HFF-Myc (cell line): ENCODE data around the gene FOXK2.

Source experiments
- DNase-seq: peaks from one replicate; pipeline ENCODE4 v3.0.0-alpha.2; 2011; ENCODE audit warnings: low read depth; ENCODE audit errors: extremely low read depth
- H3K4me3 ChIP-seq: replicated peaks from 2 replicates; pipeline ENCODE4 v1.5.1; 2011; ENCODE audit warnings: low read depth, mild to moderate bottlenecking, control low read depth, low read length
- TF ChIP-seq, protein P1 (sequence below): IDR thresholded peaks from 2 replicates; pipeline ENCODE4 v1.5.1; 2012; ENCODE audit warnings: mild to moderate bottlenecking, low read depth, low read length, control low read depth; ENCODE audit errors: missing control alignments

Gene FOXK2

DNA sequence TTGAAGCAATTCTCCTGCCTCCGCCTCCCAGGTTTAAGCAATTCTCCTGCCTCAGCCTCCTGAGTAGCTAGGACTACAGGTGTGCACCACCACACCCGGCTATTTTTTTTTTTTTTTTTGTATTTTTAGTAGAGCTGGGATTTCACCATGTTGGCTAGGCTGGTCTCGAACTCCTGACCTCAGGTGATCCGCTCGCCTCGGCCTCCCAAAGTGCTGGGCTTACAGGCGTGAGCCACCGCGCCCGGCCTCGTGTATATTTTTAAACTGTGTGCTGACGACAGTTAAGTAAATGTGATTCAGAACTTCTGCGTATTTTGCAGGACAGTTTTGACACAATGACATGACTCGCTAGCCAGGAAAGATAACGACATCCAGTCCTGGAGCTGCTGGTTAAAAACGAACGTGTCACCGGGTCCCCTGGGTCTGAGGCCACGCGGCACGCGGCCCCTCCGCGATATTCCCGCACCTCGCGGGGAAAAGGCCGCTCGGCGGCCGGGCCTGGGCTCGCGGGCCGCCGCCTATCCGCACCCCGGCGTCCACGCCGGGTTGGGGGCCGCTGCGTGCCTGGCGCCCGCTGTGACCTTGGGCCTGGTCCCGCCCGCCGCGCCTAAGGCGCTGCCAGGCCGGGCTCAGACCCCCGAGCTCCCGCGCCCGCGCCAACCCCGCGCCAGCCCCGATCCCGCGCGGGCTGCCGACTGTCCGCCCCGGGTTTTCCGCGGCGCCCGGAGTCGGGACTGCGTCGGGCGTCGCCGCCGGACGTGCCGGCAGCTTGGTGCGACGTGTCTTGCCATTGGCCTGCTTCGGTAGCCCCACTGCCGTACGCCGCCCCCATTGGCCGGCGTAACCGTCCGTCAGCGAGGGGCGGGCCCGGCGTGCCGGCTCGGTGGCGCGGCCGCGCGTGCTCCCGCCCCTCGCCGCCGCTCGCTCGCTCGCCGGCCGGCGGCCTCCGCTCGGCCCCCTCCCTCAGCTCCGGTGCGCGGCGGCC, at the start of gene FOXK2:
Gene FOXK2, plus strand, starts transcription at position 907 of the 985 bp plus-strand sequence. CDS start 157 bp downstream, outside the sequence.
- H3K4me3 ChIP-seq: peak within 1 kb of the TSS; percentile 71
- TF ChIP-seq, protein P1, sequence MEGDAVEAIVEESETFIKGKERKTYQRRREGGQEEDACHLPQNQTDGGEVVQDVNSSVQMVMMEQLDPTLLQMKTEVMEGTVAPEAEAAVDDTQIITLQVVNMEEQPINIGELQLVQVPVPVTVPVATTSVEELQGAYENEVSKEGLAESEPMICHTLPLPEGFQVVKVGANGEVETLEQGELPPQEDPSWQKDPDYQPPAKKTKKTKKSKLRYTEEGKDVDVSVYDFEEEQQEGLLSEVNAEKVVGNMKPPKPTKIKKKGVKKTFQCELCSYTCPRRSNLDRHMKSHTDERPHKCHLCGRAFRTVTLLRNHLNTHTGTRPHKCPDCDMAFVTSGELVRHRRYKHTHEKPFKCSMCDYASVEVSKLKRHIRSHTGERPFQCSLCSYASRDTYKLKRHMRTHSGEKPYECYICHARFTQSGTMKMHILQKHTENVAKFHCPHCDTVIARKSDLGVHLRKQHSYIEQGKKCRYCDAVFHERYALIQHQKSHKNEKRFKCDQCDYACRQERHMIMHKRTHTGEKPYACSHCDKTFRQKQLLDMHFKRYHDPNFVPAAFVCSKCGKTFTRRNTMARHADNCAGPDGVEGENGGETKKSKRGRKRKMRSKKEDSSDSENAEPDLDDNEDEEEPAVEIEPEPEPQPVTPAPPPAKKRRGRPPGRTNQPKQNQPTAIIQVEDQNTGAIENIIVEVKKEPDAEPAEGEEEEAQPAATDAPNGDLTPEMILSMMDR: no peak
- peak; percentile 76 for DNase-seq

DNA sequence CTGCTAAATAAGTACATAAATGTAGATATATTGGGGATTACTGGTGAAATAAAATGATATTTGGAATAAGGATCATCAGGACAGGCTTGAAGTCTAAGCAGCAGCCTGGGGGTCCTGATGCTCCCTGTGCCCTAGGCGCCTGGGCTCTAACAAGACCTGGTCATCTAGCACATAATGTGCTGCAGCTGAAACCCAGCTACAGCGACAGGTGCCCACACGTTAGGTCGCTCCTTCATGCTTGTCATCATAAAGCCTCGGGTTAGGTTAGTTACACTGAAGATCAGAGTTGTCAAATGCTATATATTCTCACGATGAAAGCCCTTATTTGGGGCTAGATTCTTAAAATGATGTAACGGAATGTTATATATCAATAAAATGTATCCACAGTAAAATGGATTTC, 49.5 kb upstream of the FOXK2 start:
- TF ChIP-seq, protein P1: no peak
- H3K4me3 ChIP-seq: no peak overlapping the region
- DNase-seq: no peak

DNA sequence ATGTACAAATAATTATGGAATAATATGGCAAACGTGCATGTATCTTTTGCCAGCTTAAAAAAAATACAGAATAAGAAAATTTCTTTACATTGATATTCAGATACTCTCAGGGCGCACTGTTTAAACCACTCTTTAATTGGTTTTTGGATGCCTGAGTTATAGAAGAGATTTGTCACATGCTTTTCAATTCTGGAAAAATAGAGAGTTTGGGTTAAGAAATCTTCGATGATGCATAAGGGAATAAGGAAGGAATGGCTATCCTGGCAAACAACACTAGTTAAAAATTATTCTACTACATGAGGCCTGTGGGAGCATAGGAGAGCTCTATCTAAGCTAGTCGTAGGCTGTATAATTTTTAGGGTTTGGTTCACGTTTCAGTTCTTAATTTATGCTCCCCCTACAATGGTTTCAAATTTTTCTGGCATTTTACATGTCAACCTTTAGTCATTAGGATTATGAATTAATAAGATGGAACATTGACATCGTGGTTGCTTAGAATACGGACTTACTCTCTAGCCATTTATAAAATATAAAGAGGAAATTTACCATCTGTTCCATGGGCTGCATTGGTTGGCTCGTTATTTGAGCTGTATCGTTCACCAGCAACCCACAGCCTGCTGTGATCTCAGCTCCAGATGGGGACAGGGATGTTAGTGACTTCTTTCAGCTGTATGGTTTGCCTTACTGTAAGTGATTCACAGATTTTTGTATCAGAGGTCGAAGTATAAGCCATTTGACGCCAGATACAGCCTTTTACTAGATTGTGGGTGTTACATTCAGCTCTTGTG, 45.1 kb upstream of the FOXK2 start:
- TF ChIP-seq, protein P1: no peak
- no peak overlapping the region for H3K4me3 ChIP-seq
- DNase-seq: no peak

DNA sequence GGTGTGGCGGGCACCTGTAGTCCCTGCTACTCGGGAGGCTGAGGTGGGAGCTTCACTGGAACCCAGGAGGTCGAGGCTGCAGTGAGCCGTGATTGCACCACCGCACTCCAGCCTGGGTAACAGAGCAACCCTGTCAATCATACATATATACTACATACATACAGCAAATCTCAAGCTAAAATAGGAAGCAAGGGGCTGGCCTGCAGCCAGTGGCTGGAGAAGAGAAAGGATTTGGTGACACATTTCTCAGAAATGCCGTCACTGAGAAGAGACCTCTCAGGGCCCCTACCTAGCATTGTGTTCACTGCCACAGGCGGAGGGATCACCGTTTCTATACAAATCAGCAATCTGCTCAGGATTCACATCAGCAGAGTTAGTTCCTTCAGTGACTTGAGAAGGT, 44.1 kb upstream of the FOXK2 start:
- TF ChIP-seq, protein P1: no peak
- DNase-seq: no peak
- no peak overlapping the region for H3K4me3 ChIP-seq

DNA sequence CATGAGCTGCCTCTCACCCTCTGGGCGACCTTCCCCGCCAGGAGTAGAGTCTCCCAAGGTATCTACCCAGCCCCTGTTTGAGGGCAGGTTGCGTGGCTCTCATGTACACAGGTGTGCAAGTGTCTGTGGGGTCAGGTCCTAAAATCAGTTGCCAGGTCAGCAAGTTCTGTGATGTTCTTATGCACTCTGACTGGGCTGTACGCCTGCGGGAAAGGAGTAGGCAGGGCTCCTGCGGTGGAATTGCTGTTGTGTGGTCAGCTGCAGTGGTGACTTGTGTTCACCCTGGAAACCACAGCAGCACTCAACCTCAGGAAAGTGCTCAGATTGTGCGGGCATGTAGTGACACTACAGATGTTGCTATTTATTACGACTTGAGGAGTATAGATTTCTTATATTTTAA, 41.6 kb upstream of the FOXK2 start:
- no peak overlapping the region for H3K4me3 ChIP-seq
- DNase-seq: no peak
- TF ChIP-seq, protein P1: no peak

DNA sequence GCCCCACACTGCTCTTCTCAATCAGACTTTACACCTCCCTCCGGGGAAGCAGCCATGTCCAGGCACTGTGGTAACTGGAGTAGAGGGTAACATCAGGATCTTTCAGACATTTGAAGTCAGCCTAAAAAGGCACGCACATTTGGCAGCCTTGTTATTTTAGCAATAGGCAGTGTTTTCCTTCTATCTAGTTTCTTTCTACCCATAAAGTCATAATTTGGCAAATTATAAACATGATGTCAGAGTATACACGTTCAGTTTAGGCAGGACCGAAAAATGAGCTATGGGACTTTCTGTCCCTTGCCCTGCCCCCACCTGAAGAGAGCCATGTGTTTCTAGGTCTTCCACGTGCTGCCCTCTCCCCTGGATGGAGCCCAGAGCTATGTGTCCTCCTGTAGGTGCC, 39.9 kb upstream of the FOXK2 start:
- no peak for DNase-seq
- no peak overlapping the region for H3K4me3 ChIP-seq
- TF ChIP-seq, protein P1: no peak
